HepG2 (cell line): ENCODE measurements around the gene MMP7. TPM values are rescaled to one million over a fixed set of nuclear protein-coding genes. Genes with fewer than 3 reads are reported as not detected.

ENCODE experiments used
- ATRX ChIP-seq: sonication (generic); formaldehyde crosslinking; IDR thresholded peaks from 2 replicates; pipeline ENCODE4 v1.4.0; 2020; ENCODE audit warnings: missing genetic modification reagents, borderline replicate concordance
- CHD2 ChIP-seq: IDR thresholded peaks from 2 replicates; pipeline ENCODE4 v1.6.1; 2011; ENCODE audit warnings: low read depth, low read length, improper control_type of control experiment
- CREM ChIP-seq, 2 experiments: sonication (generic) in 1 of 2; formaldehyde crosslinking in 1 of 2; IDR thresholded peaks; 2 replicates each; pipeline versions ENCODE4 v1.4.0 to v1.6.1; 2016 to 2020; ENCODE audit warnings: antibody characterized with exemption in 1 of 2, mild to moderate bottlenecking in 1 of 2, missing genetic modification reagents in 1 of 2
- FOSL1 ChIP-seq: sonication (generic); formaldehyde crosslinking; IDR thresholded peaks from 2 replicates; pipeline ENCODE4 v1.9.0; 2021; ENCODE audit warnings: missing genetic modification reagents, borderline replicate concordance
- FOXA3 ChIP-seq: IDR thresholded peaks from 2 replicates; pipeline ENCODE4 v1.6.1; 2016; ENCODE audit warnings: missing genetic modification reagents, missing compliant biosample characterization
- FOXO1 ChIP-seq: sonication (generic); formaldehyde crosslinking; IDR thresholded peaks from 2 replicates; pipeline ENCODE4 v1.4.0; 2020; ENCODE audit warnings: missing genetic modification reagents
- GLMP ChIP-seq: sonication (generic); formaldehyde crosslinking; IDR thresholded peaks from 2 replicates; pipeline ENCODE4 v1.9.0; 2021; ENCODE audit warnings: missing genetic modification reagents, mild to moderate bottlenecking, borderline replicate concordance
- GZF1 ChIP-seq: sonication (generic); formaldehyde crosslinking; IDR thresholded peaks from 2 replicates; pipeline ENCODE4 v1.5.1; 2020; ENCODE audit warnings: mild to moderate bottlenecking, missing genetic modification reagents
- HOMEZ ChIP-seq: IDR thresholded peaks from 2 replicates; pipeline ENCODE4 v1.6.1; 2016; ENCODE audit warnings: low read depth
- HOXA3 ChIP-seq: sonication (generic); formaldehyde crosslinking; IDR thresholded peaks from 2 replicates; pipeline ENCODE4 v1.5.0; 2020; ENCODE audit warnings: missing genetic modification reagents
- KDM1A ChIP-seq: IDR thresholded peaks from 2 replicates; pipeline ENCODE4 v1.6.1; 2016; ENCODE audit warnings: missing compliant biosample characterization
- MAFF ChIP-seq: IDR thresholded peaks from 2 replicates; pipeline ENCODE4 v1.6.1; 2011; ENCODE audit warnings: low read depth, low read length, improper control_type of control experiment
- MYNN ChIP-seq: sonication (generic); formaldehyde crosslinking; IDR thresholded peaks from 2 replicates; pipeline ENCODE4 v1.4.0; 2020; ENCODE audit warnings: mild to moderate bottlenecking, low read depth, missing genetic modification reagents
- NCOA5 ChIP-seq: sonication (generic); formaldehyde crosslinking; IDR thresholded peaks from 2 replicates; pipeline ENCODE4 v1.4.0; 2020; ENCODE audit warnings: missing genetic modification reagents
- NR2F6 ChIP-seq, 2 experiments: IDR thresholded peaks; 2 replicates each; pipeline ENCODE4 v1.6.1; 2016; ENCODE audit warnings: antibody characterized with exemption in 1 of 2, mild to moderate bottlenecking in 1 of 2
- PPARG ChIP-seq: conservative IDR thresholded peaks from 2 replicates; pipeline ENCODE4 v1.6.1; 2016; ENCODE audit warnings: missing biosample characterization, missing genetic modification reagents
- SIX4 ChIP-seq: sonication (generic); formaldehyde crosslinking; IDR thresholded peaks from 2 replicates; pipeline ENCODE4 v1.4.0; 2020; ENCODE audit warnings: missing genetic modification reagents
- TBX2 ChIP-seq: sonication (generic); formaldehyde crosslinking; IDR thresholded peaks from 2 replicates; pipeline ENCODE4 v1.5.0; 2020; ENCODE audit warnings: missing genetic modification reagents, mild to moderate bottlenecking, borderline replicate concordance
- ZFYVE20 ChIP-seq: sonication (generic); formaldehyde crosslinking; IDR thresholded peaks from 2 replicates; pipeline ENCODE4 v1.8.0; 2023; ENCODE audit warnings: low read depth, mild to moderate bottlenecking, moderate library complexity, missing genetic modification reagents, borderline replicate concordance
- ZNF224 ChIP-seq: sonication (generic); formaldehyde crosslinking; IDR thresholded peaks from 2 replicates; pipeline ENCODE4 v1.5.0; 2020; ENCODE audit warnings: mild to moderate bottlenecking, missing genetic modification reagents
- ZNF883 ChIP-seq: sonication (generic); formaldehyde crosslinking; IDR thresholded peaks from 2 replicates; pipeline ENCODE4 v1.5.1; 2020; ENCODE audit warnings: mild to moderate bottlenecking, missing genetic modification reagents; ENCODE audit errors: not compliant biosample characterization
- polyA plus RNA-seq, 8 experiments: library from polyadenylated mRNA; depleted of rRNA in 3 of 8; stranded (reverse) in 7 of 8; unstranded in 1 of 8; fragments of >200 nt; fragmentation: Illumina TruSeq in 4 of 8; extraction: Trizol in 4 of 8; gene quantifications; 2 replicates each; pipeline versions ENCODE4 v1.2.1 to v1.2.3, GENCODE V29; 2011 to 2016; ENCODE audit warnings: low read depth in 4 of 8, missing spikeins in 1 of 8, mixed read lengths in 1 of 8; ENCODE audit not compliant: insufficient read depth in 1 of 8
- total RNA-seq, 5 experiments: library from RNA; depleted of rRNA; stranded (reverse); fragments of >200 nt; fragmentation: Illumina TruSeq; extraction: Trizol; gene quantifications; 2 replicates each; pipeline ENCODE4 v1.2.3, GENCODE V29; 2016; ENCODE audit warnings: low read depth in 1 of 5
- TF ChIP-seq, protein P1 (sequence below): sonication (generic); formaldehyde crosslinking; IDR thresholded peaks from 2 replicates; pipeline ENCODE4 v1.4.0; 2020; ENCODE audit warnings: missing genetic modification reagents, mild to moderate bottlenecking, borderline replicate concordance
- TF ChIP-seq, protein P2 (sequence below): sonication (generic); formaldehyde crosslinking; IDR thresholded peaks from 2 replicates; pipeline ENCODE4 v1.8.0; 2022; ENCODE audit warnings: mild to moderate bottlenecking, missing genetic modification reagents
- TF ChIP-seq, protein P3 (sequence below): sonication (generic); formaldehyde crosslinking; IDR thresholded peaks from 2 replicates; pipeline ENCODE4 v1.5.0; 2020; ENCODE audit warnings: mild to moderate bottlenecking, missing genetic modification reagents

Gene MMP7
- total and polyA plus RNA-seq, 2 of the 13 experiments (the other 11 are each of a cell fraction or from before 2014, with no cell fraction given) = 0.17 TPM; not detected in 1

DNA sequence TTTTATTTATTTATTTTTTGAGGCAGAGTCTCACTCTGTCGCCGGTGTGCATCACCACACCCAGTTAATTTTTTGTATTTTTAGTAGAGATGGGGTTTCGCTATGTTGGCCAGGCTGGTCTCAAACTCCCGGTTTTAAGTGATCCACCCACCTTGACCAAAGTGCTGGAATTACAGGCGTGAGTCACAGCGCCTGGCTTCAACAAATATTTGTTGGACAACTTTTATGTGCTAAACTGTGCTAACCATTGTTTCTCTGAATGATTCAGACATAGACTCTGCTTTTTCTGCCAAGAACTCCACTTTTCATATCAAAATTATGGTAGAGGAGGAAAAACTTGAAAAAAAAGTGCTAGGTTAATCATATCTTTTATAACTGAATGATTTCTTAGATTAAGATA is 36.3 kb downstream of the MMP7 start (continued):
- no peak for TF ChIP-seq ZNF883
- peak; percentile 99; the same call in 1 of the 2 replicates for TF ChIP-seq ZNF224 (CRISPR knock-in tag)
- TF ChIP-seq MYNN = no peak
- TF ChIP-seq, protein P1, sequence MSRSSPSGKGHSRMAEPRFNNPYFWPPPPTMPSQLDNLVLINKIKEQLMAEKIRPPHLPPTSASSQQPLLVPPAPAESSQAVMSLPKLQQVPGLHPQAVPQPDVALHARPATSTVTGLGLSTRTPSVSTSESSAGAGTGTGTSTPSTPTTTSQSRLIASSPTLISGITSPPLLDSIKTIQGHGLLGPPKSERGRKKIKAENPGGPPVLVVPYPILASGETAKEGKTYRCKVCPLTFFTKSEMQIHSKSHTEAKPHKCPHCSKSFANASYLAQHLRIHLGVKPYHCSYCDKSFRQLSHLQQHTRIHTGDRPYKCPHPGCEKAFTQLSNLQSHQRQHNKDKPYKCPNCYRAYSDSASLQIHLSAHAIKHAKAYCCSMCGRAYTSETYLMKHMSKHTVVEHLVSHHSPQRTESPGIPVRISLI (CRISPR knock-in tag) = no peak
- peak; percentile 55; the same call in 1 of the 2 replicates for TF ChIP-seq FOXO1
- TF ChIP-seq HOMEZ = peak; percentile 69; the same call in 1 of the 2 replicates
- no peak for TF ChIP-seq CHD2
- TF ChIP-seq, protein P2, sequence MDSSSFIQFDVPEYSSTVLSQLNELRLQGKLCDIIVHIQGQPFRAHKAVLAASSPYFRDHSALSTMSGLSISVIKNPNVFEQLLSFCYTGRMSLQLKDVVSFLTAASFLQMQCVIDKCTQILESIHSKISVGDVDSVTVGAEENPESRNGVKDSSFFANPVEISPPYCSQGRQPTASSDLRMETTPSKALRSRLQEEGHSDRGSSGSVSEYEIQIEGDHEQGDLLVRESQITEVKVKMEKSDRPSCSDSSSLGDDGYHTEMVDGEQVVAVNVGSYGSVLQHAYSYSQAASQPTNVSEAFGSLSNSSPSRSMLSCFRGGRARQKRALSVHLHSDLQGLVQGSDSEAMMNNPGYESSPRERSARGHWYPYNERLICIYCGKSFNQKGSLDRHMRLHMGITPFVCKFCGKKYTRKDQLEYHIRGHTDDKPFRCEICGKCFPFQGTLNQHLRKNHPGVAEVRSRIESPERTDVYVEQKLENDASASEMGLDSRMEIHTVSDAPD (CRISPR knock-in tag) = peak; percentile 38; the same call in 1 of the 2 replicates
- TF ChIP-seq, protein P3, sequence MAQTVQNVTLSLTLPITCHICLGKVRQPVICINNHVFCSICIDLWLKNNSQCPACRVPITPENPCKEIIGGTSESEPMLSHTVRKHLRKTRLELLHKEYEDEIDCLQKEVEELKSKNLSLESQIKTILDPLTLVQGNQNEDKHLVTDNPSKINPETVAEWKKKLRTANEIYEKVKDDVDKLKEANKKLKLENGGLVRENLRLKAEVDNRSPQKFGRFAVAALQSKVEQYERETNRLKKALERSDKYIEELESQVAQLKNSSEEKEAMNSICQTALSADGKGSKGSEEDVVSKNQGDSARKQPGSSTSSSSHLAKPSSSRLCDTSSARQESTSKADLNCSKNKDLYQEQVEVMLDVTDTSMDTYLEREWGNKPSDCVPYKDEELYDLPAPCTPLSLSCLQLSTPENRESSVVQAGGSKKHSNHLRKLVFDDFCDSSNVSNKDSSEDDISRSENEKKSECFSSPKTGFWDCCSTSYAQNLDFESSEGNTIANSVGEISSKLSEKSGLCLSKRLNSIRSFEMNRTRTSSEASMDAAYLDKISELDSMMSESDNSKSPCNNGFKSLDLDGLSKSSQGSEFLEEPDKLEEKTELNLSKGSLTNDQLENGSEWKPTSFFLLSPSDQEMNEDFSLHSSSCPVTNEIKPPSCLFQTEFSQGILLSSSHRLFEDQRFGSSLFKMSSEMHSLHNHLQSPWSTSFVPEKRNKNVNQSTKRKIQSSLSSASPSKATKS (CRISPR knock-in tag) = no peak
- TF ChIP-seq NR2F6 (IDR thresholded peaks at IDR 0.05) = no peak
- peak; percentile 43; the same call in 1 of the 2 replicates for TF ChIP-seq NR2F6 (CRISPR knock-in tag; IDR thresholded peaks at IDR 0.05)
- TF ChIP-seq CREM (IDR thresholded peaks at IDR 0.05) = peak; percentile 37; the same call in 1 of the 2 replicates
- no peak for TF ChIP-seq CREM (CRISPR knock-in tag; IDR thresholded peaks at IDR 0.05)
- TF ChIP-seq GZF1 (CRISPR knock-in tag) = no peak
- 0 out of 2 replicates have a peak, but pooled peaks have one; percentile 38 for TF ChIP-seq KDM1A (CRISPR knock-in tag)
- no peak for TF ChIP-seq ATRX (CRISPR knock-in tag)
- no peak for TF ChIP-seq NCOA5 (CRISPR knock-in tag)
- TF ChIP-seq TBX2 (CRISPR knock-in tag) = peak; percentile 72; the same call in 1 of the 2 replicates
- no peak for TF ChIP-seq GLMP
- peak; percentile 75 for TF ChIP-seq FOXA3 (CRISPR knock-in tag)
- TF ChIP-seq ZFYVE20 (CRISPR knock-in tag) = no peak
- TF ChIP-seq PPARG (CRISPR knock-in tag) = 0 out of 2 replicates have a peak, but pooled peaks have one; percentile 26
- no peak for TF ChIP-seq SIX4 (CRISPR knock-in tag)
- TF ChIP-seq FOSL1 (CRISPR knock-in tag) = peak; percentile 97
- no peak for TF ChIP-seq MAFF
- TF ChIP-seq HOXA3 = peak; percentile 43; the same call in 1 of the 2 replicates
